Measurements from ENCODE around the gene TBX5. TPM values are rescaled to one million over a fixed set of nuclear protein-coding genes. Genes with fewer than 3 reads are reported as not detected.
A peak's percentile ranks its signal among the peaks of the same experiment; 100 is the strongest.

TBX5 gene
- total and polyA plus RNA-seq, 5 donors = 97.3 to 275 (median 186) TPM

DNA sequence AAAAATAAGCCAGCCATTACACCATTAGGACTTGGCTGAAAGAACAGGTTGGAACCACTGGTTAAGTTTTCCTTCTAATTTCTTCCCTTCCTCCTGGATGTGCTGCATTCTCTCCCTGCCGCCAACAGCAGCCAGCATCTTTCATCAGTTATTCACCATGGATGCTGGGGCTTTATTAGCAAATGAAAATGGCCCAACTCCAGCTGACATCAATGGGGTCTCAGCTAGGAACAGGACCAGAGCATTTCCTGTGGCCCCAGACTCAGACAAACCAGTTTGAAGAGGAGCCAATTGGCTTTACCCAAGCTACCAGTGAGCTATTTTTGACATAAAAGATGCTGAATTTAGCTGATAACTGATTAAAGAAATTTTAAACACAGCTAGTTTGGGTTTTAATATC is 26.0 kb upstream of the TBX5 start:
- Histone ChIP-seq H3K27me3 (ENCODE audit: control insufficient read depth, insufficient read depth) (no peaks in the 10 kb centered on the region), H3K4me1 (ENCODE audit: control insufficient read depth, insufficient read depth, low read length) (peaks cover 4% of the 10 kb centered on the region), H3K9me3 (ENCODE audit: control insufficient read depth, low read length) (no peaks in the 10 kb centered on the region), H3K27ac (ENCODE audit: low read length) (peak overlapping the region; percentile 75), H3K4me3 (ENCODE audit: low read length) (no peak overlapping the region)
- ATAC-seq = no peak
- intact Hi-C loops (cut with DNase I) = no loop called here
- 31% methylated on average over 1 of the region's 1 CpG for WGBS
- no peak for DNase-seq

DNA sequence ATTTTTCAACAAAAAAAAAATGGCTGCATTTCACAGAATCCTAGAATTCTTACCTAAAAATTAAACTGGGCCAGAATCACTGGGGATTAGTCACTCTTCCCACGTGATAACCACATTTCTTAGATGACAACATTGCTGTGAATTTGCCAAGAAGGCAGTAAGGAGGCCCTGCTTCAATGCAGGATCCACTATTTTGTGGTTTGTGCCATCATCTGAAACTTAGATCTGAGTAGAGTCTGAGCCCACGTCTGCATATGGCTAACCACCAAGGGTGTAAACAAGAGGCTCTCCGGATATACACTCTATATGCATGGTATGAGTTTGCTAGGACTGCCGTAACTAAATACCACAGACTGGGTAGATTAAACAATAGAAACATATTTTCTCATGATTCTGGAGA is 24.4 kb upstream of the TBX5 start:
- no peaks in the 10 kb centered on the region for H3K9me3 ChIP-seq (ENCODE audit: control insufficient read depth, low read length)
- no peak overlapping the region for H3K27ac ChIP-seq (ENCODE audit: low read length)
- DNase-seq (no peak), ATAC-seq (peak in 1 of 2 donors; percentile 34)
- WGBS = 42% methylated on average over 4 of the region's 4 CpGs
- no peak overlapping the region for H3K4me3 ChIP-seq (ENCODE audit: low read length)
- H3K27me3 ChIP-seq (ENCODE audit: control insufficient read depth, insufficient read depth) = no peaks in the 10 kb centered on the region
- H3K4me1 ChIP-seq (ENCODE audit: control insufficient read depth, insufficient read depth, low read length) = peaks cover 4% of the 10 kb centered on the region
- intact Hi-C loops (cut with DNase I) = no loop called here

DNA sequence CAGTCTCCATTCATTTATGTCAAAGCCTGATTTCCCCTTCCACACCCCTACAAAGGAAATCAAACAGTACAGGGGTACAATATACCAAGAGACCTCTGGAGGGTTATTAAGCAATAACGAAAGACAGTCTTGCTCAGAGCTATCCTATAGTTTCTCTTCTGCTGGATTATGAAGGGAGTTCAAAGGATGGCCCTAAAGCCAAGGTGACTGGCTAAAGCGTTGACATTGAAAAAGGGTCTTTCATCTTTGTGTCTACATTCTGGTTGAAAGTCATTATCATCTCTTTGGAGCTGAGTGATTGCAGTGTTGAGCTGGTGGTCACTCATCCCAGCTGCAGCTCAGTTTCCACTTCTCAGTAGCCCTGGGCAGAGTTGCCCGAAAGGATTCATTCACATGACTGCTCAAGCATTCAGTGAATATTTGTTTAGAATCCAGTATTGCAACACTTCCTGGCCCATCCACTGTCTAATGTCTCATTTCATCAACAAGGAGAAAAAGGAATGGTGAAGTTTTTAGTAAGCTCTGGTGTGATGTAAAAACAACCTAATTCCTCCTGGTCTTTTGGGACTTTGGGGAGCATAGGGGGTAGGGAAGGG is 19.2 kb upstream of the TBX5 start:
- no peak for DNase-seq
- no peaks in the 10 kb centered on the region for H3K9me3 ChIP-seq (ENCODE audit: control insufficient read depth, low read length)
- H3K4me3 ChIP-seq (ENCODE audit: low read length) = no peak overlapping the region
- 30% methylated on average over 3 of the region's 3 CpGs for WGBS
- H3K27ac ChIP-seq (ENCODE audit: low read length) = no peak overlapping the region
- no peaks in the 10 kb centered on the region for H3K27me3 ChIP-seq (ENCODE audit: control insufficient read depth, insufficient read depth)
- peak in 1 of 2 donors; percentile 32 for ATAC-seq
- intact Hi-C loops (cut with DNase I) = no loop called here
- H3K4me1 ChIP-seq (ENCODE audit: control insufficient read depth, insufficient read depth, low read length) = peaks cover 4% of the 10 kb centered on the region

DNA sequence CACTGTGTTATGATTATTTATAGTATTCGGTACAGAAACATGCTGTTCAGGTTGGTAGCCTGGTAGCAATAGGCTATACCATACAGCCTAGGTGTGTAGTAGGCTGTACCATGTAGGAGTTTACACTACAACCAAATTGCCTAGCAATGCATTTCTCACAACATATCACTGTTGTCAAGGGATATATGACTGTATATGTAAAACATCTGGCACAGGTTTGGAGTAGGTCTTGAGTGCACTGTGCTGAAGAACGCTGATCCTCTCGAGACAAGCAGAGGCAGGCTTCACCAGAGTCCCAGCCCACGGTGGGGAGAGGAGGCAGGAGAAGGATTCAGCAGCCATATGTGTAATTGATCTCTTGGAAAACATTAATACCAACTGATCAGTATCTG is 15.0 kb upstream of the TBX5 start:
- Histone ChIP-seq H3K9me3 (ENCODE audit: control insufficient read depth, low read length) (no peaks in the 10 kb centered on the region), H3K4me3 (ENCODE audit: low read length) (no peak overlapping the region), H3K4me1 (ENCODE audit: control insufficient read depth, insufficient read depth, low read length) (peaks cover 9% of the 10 kb centered on the region), H3K27me3 (ENCODE audit: control insufficient read depth, insufficient read depth) (no peaks in the 10 kb centered on the region), H3K27ac (ENCODE audit: low read length) (no peak overlapping the region)
- WGBS = 65% methylated on average over 4 of the region's 4 CpGs
- ATAC-seq (no peak), DNase-seq (no peak)
- intact Hi-C loops (cut with DNase I) = no loop called here

DNA sequence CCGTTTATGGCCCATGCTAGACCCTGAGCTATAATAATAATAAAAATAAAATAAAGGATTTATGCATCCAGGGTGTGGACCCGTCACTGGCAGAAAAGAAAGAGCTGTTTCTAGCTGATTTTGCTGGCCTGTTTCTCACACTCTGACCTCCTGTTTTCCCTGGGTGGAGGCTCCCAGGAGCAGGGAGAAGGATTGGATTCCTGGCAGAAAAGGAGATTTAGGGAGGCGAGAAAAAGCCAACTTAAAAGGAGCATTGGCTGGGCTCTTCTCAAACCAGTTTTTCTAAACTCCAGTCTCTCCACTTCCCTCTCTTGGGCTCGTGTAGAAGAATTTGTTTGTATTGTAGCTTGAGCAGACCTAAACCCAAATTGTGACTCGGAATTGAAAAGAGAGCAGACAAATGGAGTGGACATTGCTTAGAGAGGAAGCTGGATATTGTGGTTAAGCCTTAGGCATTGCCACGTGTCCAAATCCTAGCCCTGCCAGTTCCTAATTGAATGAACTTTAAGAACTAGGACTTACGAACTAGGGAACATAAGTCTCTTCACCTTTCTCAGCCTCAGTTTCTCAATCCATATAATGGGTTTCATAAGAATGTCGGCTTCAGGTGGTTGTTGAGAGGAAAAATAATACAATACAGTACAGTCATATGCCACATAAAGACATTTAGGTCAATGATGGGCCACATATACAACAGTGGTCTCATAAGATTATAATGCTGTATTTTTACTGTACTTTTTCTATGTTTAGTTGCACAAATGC is 14.4 kb upstream of the TBX5 start:
- Histone ChIP-seq H3K9me3 (ENCODE audit: control insufficient read depth, low read length) (no peaks in the 10 kb centered on the region), H3K27me3 (ENCODE audit: control insufficient read depth, insufficient read depth) (no peaks in the 10 kb centered on the region), H3K27ac (ENCODE audit: low read length) (peak overlapping the region; percentile 60), H3K4me3 (ENCODE audit: low read length) (no peak overlapping the region), H3K4me1 (ENCODE audit: control insufficient read depth, insufficient read depth, low read length) (peaks cover 9% of the 10 kb centered on the region)
- intact Hi-C loops (cut with DNase I) = no loop called here
- DNase-seq = no peak
- 48% methylated on average over 8 of the region's 8 CpGs for WGBS
- no peak for ATAC-seq

DNA sequence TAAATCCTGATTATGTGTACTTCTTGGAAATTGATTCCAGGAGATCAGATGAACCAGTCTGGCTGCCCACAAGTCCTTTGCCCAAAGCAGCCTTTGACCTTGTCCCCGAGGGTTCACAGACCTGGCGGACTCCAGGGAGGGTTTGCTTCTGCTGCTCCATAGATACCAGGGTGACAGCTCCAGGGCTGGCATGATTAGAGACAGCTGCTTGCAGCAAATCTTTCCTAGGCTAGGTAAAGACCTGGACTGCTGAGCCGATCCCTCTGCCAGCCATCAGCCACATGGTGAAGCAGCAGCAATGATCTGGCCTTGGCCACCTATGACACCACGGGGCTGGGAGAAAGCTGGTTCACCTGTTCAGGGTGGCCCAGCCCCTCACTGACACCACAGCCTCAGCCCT is 10.1 kb upstream of the TBX5 start:
- WGBS = 62% methylated on average over 4 of the region's 4 CpGs
- intact Hi-C loops (cut with DNase I) = no loop called here
- ATAC-seq = no peak
- H3K27ac ChIP-seq (ENCODE audit: low read length) = peak overlapping the region; percentile 85
- DNase-seq = no peak
- no peaks in the 10 kb centered on the region for H3K27me3 ChIP-seq (ENCODE audit: control insufficient read depth, insufficient read depth)
- H3K4me1 ChIP-seq (ENCODE audit: control insufficient read depth, insufficient read depth, low read length) = peaks cover 5% of the 10 kb centered on the region
- H3K9me3 ChIP-seq (ENCODE audit: control insufficient read depth, low read length) = no peaks in the 10 kb centered on the region
- H3K4me3 ChIP-seq (ENCODE audit: low read length) = no peak overlapping the region

DNA sequence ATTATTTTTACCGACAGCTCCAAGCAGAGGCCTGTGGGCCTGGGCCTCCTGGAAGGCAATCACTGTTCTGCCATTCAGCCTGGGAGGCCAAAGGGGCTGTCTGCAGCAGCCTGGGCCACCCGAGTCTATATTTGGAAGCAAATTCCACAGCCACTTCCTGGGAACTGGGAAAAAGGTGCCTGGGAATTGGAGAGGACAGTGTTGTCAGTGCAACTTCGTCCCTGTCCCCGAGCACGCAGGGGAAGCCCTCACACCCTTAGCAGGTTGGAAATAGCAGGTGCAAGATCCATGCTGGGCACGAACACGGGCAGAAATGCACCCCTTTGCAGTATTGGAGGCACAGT is 9.6 kb upstream of the TBX5 start:
- WGBS = 47% methylated on average over 7 of the region's 7 CpGs
- intact Hi-C loops (cut with DNase I) = no loop called here
- Histone ChIP-seq H3K27me3 (ENCODE audit: control insufficient read depth, insufficient read depth) (no peaks in the 10 kb centered on the region), H3K4me1 (ENCODE audit: control insufficient read depth, insufficient read depth, low read length) (peaks cover 5% of the 10 kb centered on the region), H3K4me3 (ENCODE audit: low read length) (no peak overlapping the region), H3K9me3 (ENCODE audit: control insufficient read depth, low read length) (no peaks in the 10 kb centered on the region), H3K27ac (ENCODE audit: low read length) (peak overlapping the region; percentile 85)
- DNase-seq (peak in 2 of 3 donors; percentile 56 to 67), ATAC-seq (peak; percentile 39 to 60)

DNA sequence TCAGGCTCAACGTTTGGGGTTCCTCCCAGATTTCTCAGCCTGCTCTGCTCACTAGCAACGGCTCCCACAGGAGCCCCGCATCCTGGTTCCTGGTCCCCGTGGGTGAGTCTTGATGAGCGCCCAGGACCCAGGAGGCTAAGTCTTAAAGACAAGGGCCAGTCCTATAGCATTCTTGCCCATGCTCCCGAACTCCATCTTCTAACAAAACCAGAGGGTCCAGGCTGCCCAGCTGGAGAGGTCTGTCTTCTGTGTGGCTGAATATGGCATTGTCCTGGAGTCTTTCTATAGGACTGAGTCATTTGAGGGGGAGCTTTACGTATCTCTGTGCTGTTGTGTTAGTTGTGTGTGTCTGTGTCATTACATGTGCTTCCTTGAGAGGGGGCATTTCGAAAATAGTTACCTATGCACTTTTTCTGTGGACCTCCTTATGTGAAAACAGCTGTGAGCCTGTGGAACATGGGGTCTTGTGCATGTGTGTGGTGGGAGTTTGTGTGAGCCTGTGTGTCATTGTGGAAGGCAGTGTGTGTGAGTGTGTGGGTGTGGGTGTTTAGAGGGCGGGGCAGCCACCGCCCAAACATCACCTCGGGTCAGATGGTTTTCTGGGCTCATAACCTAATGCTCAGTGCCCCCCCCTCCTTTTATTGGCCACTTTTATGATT is 9.1 kb upstream of the TBX5 start:
- intact Hi-C loops (cut with DNase I) = no loop called here
- no peak overlapping the region for H3K4me3 ChIP-seq (ENCODE audit: low read length)
- H3K4me1 ChIP-seq (ENCODE audit: control insufficient read depth, insufficient read depth, low read length) = peaks cover 5% of the 10 kb centered on the region
- ATAC-seq (peak in 1 of 2 donors; percentile 3), DNase-seq (peak in 1 of 3 donors; percentile 49)
- H3K9me3 ChIP-seq (ENCODE audit: control insufficient read depth, low read length) = no peaks in the 10 kb centered on the region
- no peaks in the 10 kb centered on the region for H3K27me3 ChIP-seq (ENCODE audit: control insufficient read depth, insufficient read depth)
- WGBS = 55% methylated on average over 11 of the region's 11 CpGs
- H3K27ac ChIP-seq (ENCODE audit: low read length) = peak overlapping the region; percentile 85

DNA sequence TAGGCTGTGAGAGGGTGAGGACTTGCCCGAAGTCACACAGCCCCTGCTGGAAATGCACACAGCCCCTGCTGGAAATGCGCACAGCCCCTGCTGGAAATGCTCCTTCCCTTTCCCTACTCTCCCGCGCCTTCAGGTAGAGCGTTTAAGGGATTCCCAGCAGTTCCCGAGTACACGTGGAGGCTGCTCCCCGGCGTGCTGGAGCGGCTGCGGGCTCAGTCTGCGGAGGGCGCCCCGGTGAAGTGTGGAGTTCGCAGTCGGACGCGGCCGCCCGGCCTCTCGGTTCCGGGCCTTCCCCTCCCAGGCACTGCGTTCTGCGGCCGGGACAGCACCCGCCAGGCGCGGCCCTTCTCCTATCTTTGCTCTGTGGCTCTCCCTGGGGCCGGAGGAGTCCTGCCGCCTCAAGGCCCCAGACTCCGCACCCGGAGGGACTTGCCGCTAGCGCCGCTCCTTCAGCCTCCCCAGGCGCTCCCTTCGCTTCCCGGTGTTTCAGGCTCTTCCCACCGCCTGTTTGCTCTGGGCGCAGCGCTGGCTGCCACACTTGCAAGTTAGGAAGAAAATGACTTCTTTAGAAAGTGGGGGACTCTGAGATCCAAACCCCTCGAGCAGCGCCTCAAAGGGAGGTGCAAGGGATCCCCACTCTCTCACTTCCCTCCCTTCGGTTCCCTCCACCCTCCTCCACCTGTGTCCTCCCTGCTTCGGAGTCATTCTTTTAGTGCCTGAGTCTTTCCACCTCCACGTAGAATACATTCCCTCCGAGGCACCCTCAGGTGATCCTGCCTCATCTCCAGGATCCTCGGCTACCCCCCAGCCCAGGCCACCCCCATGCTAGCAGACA is 8.3 kb upstream of the TBX5 start:
- whole genome bisulfite sequencing = 35% methylated on average over 48 of the region's 48 CpGs
- H3K27ac ChIP-seq (ENCODE audit: low read length) = peak overlapping the region; percentile 85
- no peaks in the 10 kb centered on the region for H3K27me3 ChIP-seq (ENCODE audit: control insufficient read depth, insufficient read depth)
- intact Hi-C loops (cut with DNase I) = no loop called here
- H3K9me3 ChIP-seq (ENCODE audit: control insufficient read depth, low read length) = no peaks in the 10 kb centered on the region
- H3K4me1 ChIP-seq (ENCODE audit: control insufficient read depth, insufficient read depth, low read length) = peaks cover 2% of the 10 kb centered on the region
- H3K4me3 ChIP-seq (ENCODE audit: low read length) = peak overlapping the region; percentile 0
- peak in 2 of 3 donors; percentile 56 to 64 for DNase-seq
- ATAC-seq = peak in 1 of 2 donors; percentile 17

DNA sequence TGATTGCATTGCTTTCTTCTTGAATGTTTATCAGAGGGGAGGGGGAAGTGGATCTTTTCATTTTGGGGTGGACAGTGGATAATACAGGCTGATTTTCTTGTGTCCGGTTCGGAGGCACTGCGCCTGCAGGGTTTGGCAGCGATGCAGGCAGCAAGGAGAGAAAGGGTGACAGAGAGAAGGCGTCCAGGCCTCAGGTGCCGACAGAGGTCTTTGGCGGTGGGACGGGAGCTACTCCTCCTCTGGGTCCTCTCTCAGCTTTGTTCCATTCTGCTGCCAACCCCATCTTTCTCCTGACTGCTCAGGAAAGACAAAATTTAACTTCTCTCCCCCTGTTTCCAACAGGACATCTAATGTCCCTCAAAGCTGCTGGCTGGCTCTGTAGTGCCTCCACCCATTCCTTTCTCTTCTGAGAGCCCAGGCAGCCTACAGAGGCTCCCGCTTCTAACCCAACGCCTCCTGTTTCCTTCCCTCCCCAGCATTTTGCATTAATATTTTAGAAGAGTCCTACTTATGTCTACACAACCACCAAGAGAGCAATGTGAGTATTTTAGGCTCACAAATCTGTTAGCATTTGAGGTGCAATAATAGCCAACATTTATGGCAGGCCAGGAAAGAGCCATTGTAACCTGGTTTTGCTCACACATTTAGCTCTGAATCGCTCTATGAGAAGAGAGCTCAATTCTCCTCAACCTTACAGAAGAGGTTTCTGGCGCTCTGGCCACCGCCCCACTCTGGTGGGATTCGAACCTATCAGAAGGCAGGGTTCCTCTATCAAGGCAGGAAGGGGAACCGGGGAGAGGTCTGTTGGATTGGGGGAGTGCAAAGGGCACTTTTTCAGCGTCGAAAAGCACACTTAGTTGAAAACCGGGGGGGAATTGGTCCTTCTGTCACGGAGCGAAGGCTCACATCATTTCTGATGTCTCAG is 7.1 kb upstream of the TBX5 start:
- Histone ChIP-seq H3K27me3 (ENCODE audit: control insufficient read depth, insufficient read depth) (no peaks in the 10 kb centered on the region), H3K4me1 (ENCODE audit: control insufficient read depth, insufficient read depth, low read length) (peaks cover 2% of the 10 kb centered on the region), H3K4me3 (ENCODE audit: low read length) (no peak overlapping the region), H3K9me3 (ENCODE audit: control insufficient read depth, low read length) (no peaks in the 10 kb centered on the region), H3K27ac (ENCODE audit: low read length) (peak overlapping the region; percentile 86)
- intact Hi-C loops (cut with DNase I) = no loop called here
- DNase-seq (peak in 1 of 3 donors; percentile 63), ATAC-seq (no peak)
- WGBS = 48% methylated on average over 20 of the region's 20 CpGs

All from right cardiac atrium (tissue), 5 donors.